HepG2 (cell line): ENCODE measurements around the gene FSTL1. TPM values are rescaled to one million over a fixed set of nuclear protein-coding genes. Genes with fewer than 3 reads are reported as not detected.

ENCODE experiments used
- CBX5 ChIP-seq: sonication (generic); formaldehyde crosslinking; IDR thresholded peaks from 2 replicates; pipeline ENCODE4 v1.4.0; 2020; ENCODE audit warnings: missing genetic modification reagents, borderline replicate concordance
- EP300 ChIP-seq, 3 experiments: sonication (generic) in 1 of 3; formaldehyde crosslinking in 1 of 3; IDR thresholded peaks; 2 replicates each; pipeline versions ENCODE4 v1.5.1 to v1.6.1; 2011 to 2020; ENCODE audit warnings: low read depth in 2 of 3, low read length in 2 of 3, borderline replicate concordance in 1 of 3, improper control_type of control experiment in 1 of 3, mild to moderate bottlenecking in 1 of 3, missing genetic modification reagents in 1 of 3, moderate library complexity in 1 of 3
- ETV5 ChIP-seq: IDR thresholded peaks from 2 replicates; pipeline ENCODE4 v1.6.1; 2018; ENCODE audit warnings: missing biosample characterization, missing genetic modification reagents, inconsistent platforms, borderline replicate concordance
- GTF3A ChIP-seq: sonication (generic); formaldehyde crosslinking; conservative IDR thresholded peaks from 2 replicates; pipeline ENCODE4 v1.4.0; 2020; ENCODE audit warnings: mild to moderate bottlenecking, missing genetic modification reagents
- IKZF4 ChIP-seq: sonication (generic); formaldehyde crosslinking; IDR thresholded peaks from 2 replicates; pipeline ENCODE4 v1.5.1; 2020; ENCODE audit warnings: borderline replicate concordance, mild to moderate bottlenecking, low read depth, missing genetic modification reagents; ENCODE audit errors: not compliant biosample characterization
- KLF12 ChIP-seq: sonication (generic); formaldehyde crosslinking; IDR thresholded peaks from 2 replicates; pipeline ENCODE4 v1.4.0; 2020; ENCODE audit warnings: missing genetic modification reagents, borderline replicate concordance
- MIER3 ChIP-seq: IDR thresholded peaks from 2 replicates; pipeline ENCODE4 v1.6.1; 2016; ENCODE audit warnings: missing compliant biosample characterization, borderline replicate concordance
- MYC ChIP-seq: sonication (generic); formaldehyde crosslinking; IDR thresholded peaks from 2 replicates; pipeline ENCODE4 v1.9.0; 2021; ENCODE audit warnings: missing genetic modification reagents, borderline replicate concordance
- NFRKB ChIP-seq: fragments of 450-650 bp; IDR thresholded peaks from 2 replicates; pipeline ENCODE4 v1.6.1; 2017
- ZBTB3 ChIP-seq: sonication (generic); formaldehyde crosslinking; IDR thresholded peaks from 2 replicates; pipeline ENCODE4 v1.4.0; 2020; ENCODE audit warnings: low read depth, mild to moderate bottlenecking, moderate library complexity, missing genetic modification reagents, borderline replicate concordance
- ZC3H4 ChIP-seq: sonication (generic); formaldehyde crosslinking; IDR thresholded peaks from 2 replicates; pipeline ENCODE4 v1.4.0; 2020; ENCODE audit warnings: missing genetic modification reagents, borderline replicate concordance
- ZFY ChIP-seq: sonication (generic); formaldehyde crosslinking; IDR thresholded peaks from 2 replicates; pipeline ENCODE4 v1.4.0; 2020; ENCODE audit warnings: missing genetic modification reagents
- ZNF260 ChIP-seq: sonication (generic); formaldehyde crosslinking; IDR thresholded peaks from 2 replicates; pipeline ENCODE4 v1.4.0; 2020; ENCODE audit warnings: missing genetic modification reagents, low read depth, mild to moderate bottlenecking, borderline replicate concordance
- ZNF780A ChIP-seq: sonication (generic); formaldehyde crosslinking; IDR thresholded peaks from 2 replicates; pipeline ENCODE4 v1.8.0; 2022; ENCODE audit warnings: mild to moderate bottlenecking, missing genetic modification reagents, moderate library complexity
- polyA plus RNA-seq, 8 experiments: library from polyadenylated mRNA; depleted of rRNA in 3 of 8; stranded (reverse) in 7 of 8; unstranded in 1 of 8; fragments of >200 nt; fragmentation: Illumina TruSeq in 4 of 8; extraction: Trizol in 4 of 8; gene quantifications; 2 replicates each; pipeline versions ENCODE4 v1.2.1 to v1.2.3, GENCODE V29; 2011 to 2016; ENCODE audit warnings: low read depth in 4 of 8, missing spikeins in 1 of 8, mixed read lengths in 1 of 8; ENCODE audit not compliant: insufficient read depth in 1 of 8
- total RNA-seq, 5 experiments: library from RNA; depleted of rRNA; stranded (reverse); fragments of >200 nt; fragmentation: Illumina TruSeq; extraction: Trizol; gene quantifications; 2 replicates each; pipeline ENCODE4 v1.2.3, GENCODE V29; 2016; ENCODE audit warnings: low read depth in 1 of 5
- TF ChIP-seq, protein P1 (sequence below): sonication (generic); formaldehyde crosslinking; IDR thresholded peaks from 2 replicates; pipeline ENCODE4 v1.4.0; 2020; ENCODE audit warnings: missing genetic modification reagents
- TF ChIP-seq, protein P2 (sequence below): sonication (generic); formaldehyde crosslinking; IDR thresholded peaks from 2 replicates; pipeline ENCODE4 v1.8.1; 2022; ENCODE audit warnings: mild to moderate bottlenecking, missing genetic modification reagents
- TF ChIP-seq, protein P3 (sequence below): sonication (generic); formaldehyde crosslinking; IDR thresholded peaks from 2 replicates; pipeline ENCODE4 v1.4.0; 2020; ENCODE audit warnings: missing genetic modification reagents
- TF ChIP-seq, protein P4 (sequence below): sonication (generic); formaldehyde crosslinking; conservative IDR thresholded peaks from 2 replicates; pipeline ENCODE4 v1.4.0; 2020; ENCODE audit warnings: missing genetic modification reagents

The FSTL1 gene
- total and polyA plus RNA-seq, 2 of the 13 experiments (the other 11 are each of a cell fraction or from before 2014, with no cell fraction given): 0.07 to 0.29 TPM

DNA sequence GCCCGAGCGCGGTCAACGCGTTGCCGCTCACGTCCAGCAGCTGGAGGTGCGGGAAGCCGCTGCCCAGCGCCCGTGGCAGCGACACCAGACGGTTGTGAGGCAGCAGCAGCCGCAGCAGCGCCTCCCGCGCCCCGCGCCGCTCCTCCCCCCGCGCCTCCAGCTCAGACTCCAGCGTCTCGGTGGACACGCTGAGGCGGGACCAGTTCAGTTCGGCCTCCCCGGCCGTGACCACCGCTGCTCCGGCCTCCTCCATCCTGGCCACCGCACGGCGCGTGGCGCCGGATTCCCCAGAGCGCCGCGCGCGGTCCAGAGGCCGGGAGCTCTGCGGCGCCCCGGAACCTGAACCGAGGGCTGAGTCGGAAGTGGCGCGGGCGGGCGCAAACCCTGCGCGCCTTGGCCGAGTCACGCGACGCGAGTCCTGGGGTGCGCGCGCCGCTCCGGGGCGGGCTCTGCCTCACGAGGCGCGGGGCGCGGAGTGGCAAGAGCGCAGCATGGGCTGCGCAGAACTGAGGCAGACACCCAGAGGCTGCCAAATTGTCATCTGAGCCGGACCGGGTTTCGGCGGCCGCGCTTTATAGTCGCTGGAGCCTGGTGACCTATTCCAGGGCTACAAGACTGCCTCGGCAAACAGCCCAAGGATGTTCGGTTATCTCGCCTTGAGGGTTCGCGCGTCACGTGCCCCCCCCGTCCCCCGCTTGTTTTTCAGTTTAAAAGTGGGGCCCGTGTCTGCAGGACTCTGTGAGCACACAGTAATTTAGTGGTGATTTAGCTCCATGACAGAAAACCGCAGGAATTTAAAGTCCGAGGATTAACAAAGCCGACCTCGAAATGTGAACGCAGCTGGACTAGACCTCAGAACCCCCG, 101.6 kb downstream of the FSTL1 start, which contains the start of gene LRRC58 (continued):
- TF ChIP-seq, protein P1, sequence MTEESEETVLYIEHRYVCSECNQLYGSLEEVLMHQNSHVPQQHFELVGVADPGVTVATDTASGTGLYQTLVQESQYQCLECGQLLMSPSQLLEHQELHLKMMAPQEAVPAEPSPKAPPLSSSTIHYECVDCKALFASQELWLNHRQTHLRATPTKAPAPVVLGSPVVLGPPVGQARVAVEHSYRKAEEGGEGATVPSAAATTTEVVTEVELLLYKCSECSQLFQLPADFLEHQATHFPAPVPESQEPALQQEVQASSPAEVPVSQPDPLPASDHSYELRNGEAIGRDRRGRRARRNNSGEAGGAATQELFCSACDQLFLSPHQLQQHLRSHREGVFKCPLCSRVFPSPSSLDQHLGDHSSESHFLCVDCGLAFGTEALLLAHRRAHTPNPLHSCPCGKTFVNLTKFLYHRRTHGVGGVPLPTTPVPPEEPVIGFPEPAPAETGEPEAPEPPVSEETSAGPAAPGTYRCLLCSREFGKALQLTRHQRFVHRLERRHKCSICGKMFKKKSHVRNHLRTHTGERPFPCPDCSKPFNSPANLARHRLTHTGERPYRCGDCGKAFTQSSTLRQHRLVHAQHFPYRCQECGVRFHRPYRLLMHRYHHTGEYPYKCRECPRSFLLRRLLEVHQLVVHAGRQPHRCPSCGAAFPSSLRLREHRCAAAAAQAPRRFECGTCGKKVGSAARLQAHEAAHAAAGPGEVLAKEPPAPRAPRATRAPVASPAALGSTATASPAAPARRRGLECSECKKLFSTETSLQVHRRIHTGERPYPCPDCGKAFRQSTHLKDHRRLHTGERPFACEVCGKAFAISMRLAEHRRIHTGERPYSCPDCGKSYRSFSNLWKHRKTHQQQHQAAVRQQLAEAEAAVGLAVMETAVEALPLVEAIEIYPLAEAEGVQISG: peak; percentile 94
- TF ChIP-seq NFRKB: no peak
- TF ChIP-seq CBX5 (CRISPR knock-in tag): no peak
- TF ChIP-seq ZNF260 (CRISPR knock-in tag): no peak
- TF ChIP-seq ZBTB3 (CRISPR knock-in tag): peak; percentile 96; the same call in 1 of the 2 replicates
- peak; percentile 66; the same call in 1 of the 2 replicates for TF ChIP-seq ETV5 (CRISPR knock-in tag)
- no peak; the same call in 1 of the 2 replicates for TF ChIP-seq ZC3H4
- TF ChIP-seq IKZF4 (CRISPR knock-in tag): no peak
- peak; percentile 71; the same call in 1 of the 2 replicates for TF ChIP-seq ZNF780A (CRISPR knock-in tag)
- TF ChIP-seq MYC (CRISPR knock-in tag): peak; percentile 96
- TF ChIP-seq, protein P2, sequence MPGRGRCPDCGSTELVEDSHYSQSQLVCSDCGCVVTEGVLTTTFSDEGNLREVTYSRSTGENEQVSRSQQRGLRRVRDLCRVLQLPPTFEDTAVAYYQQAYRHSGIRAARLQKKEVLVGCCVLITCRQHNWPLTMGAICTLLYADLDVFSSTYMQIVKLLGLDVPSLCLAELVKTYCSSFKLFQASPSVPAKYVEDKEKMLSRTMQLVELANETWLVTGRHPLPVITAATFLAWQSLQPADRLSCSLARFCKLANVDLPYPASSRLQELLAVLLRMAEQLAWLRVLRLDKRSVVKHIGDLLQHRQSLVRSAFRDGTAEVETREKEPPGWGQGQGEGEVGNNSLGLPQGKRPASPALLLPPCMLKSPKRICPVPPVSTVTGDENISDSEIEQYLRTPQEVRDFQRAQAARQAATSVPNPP: no peak
- peak; percentile 95 for TF ChIP-seq ZFY (CRISPR knock-in tag)
- TF ChIP-seq KLF12 (CRISPR knock-in tag): peak; percentile 92
- TF ChIP-seq, protein P3, sequence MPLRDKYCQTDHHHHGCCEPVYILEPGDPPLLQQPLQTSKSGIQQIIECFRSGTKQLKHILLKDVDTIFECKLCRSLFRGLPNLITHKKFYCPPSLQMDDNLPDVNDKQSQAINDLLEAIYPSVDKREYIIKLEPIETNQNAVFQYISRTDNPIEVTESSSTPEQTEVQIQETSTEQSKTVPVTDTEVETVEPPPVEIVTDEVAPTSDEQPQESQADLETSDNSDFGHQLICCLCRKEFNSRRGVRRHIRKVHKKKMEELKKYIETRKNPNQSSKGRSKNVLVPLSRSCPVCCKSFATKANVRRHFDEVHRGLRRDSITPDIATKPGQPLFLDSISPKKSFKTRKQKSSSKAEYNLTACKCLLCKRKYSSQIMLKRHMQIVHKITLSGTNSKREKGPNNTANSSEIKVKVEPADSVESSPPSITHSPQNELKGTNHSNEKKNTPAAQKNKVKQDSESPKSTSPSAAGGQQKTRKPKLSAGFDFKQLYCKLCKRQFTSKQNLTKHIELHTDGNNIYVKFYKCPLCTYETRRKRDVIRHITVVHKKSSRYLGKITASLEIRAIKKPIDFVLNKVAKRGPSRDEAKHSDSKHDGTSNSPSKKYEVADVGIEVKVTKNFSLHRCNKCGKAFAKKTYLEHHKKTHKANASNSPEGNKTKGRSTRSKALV: peak; percentile 97
- TF ChIP-seq MIER3: peak; percentile 10; the same call in 1 of the 2 replicates
- TF ChIP-seq, protein P4, sequence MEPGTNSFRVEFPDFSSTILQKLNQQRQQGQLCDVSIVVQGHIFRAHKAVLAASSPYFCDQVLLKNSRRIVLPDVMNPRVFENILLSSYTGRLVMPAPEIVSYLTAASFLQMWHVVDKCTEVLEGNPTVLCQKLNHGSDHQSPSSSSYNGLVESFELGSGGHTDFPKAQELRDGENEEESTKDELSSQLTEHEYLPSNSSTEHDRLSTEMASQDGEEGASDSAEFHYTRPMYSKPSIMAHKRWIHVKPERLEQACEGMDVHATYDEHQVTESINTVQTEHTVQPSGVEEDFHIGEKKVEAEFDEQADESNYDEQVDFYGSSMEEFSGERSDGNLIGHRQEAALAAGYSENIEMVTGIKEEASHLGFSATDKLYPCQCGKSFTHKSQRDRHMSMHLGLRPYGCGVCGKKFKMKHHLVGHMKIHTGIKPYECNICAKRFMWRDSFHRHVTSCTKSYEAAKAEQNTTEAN (CRISPR knock-in tag): peak; percentile 89; the same call in 1 of the 2 replicates
- peak; percentile 78 for TF ChIP-seq GTF3A
- TF ChIP-seq EP300 (IDR thresholded peaks at IDR 0.05; ENCODE audit: low read depth in 2 of 2, low read length in 2 of 2): no peak
- TF ChIP-seq EP300 (CRISPR knock-in tag; IDR thresholded peaks at IDR 0.05; ENCODE audit: borderline replicate concordance): peak; percentile 37; the same call in 1 of the 2 replicates
